ENCODE measurements around the gene ADPRHL1. TPM values are rescaled to one million over a fixed set of nuclear protein-coding genes. Genes with fewer than 3 reads are reported as not detected.

Gene ADPRHL1
- total and polyA plus RNA-seq, 2 donors (not counting 1 experiment from before 2014, with no cell fraction given), result 0.59 to 1.5 TPM

DNA sequence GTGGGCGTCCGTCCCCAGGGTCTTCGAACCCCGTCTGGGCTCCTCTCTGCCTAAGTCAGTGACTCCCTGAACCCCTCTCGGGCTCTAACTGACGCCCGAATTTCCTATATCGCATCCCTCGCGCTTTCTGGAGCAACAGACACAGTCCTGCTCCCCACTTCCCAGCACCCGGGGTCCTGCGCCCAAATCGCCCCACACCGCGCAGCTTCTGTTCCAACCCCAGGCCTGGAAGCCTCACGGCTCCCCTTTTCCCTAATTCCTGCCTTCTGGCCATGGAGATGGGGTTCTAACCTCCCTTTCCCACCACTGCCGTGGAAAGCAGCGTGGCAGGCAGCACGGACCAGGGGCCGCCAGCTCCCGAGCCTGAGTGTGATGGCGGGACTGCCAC lies 87.7 kb downstream of the ADPRHL1 start:
- Histone ChIP-seq H3K4me1 (ENCODE audit: control insufficient read depth, extremely low read depth, insufficient read depth, low read length) (no peaks in the 10 kb centered on the region), H3K27me3 (ENCODE audit: control insufficient read depth, insufficient read depth, low read length) (peaks cover 8% of the 10 kb centered on the region), H3K27ac (ENCODE audit: insufficient read depth, low read length) (no peak overlapping the region), H3K9ac (ENCODE audit: insufficient read depth, low read length) (no peak overlapping the region), H3K79me2 (ENCODE audit: control insufficient read depth, insufficient read depth, low read length) (no peaks in the 10 kb centered on the region), H3K4me3 (replicated peaks in 1 of 4; ENCODE audit: control extremely low read depth in 1 of 4, insufficient read depth in 1 of 4, low read depth in 3 of 4, low read length in 4 of 4) (no peak overlapping the region), H2AFZ (ENCODE audit: low read length) (no peak overlapping the region), H3K9me3 (ENCODE audit: control insufficient read depth, insufficient read depth, low read depth, low read length) (no peaks in the 10 kb centered on the region), H3K36me3 (ENCODE audit: control insufficient read depth, insufficient read depth, low read length) (no peaks in the 10 kb centered on the region), H3K4me2 (ENCODE audit: extremely low read depth, insufficient read depth, low read length) (no peak overlapping the region), H4K20me1 (ENCODE audit: control insufficient read depth, extremely low read depth, insufficient read depth, low read length) (no peaks in the 10 kb centered on the region)
- no peak for TF ChIP-seq EZH2 (IDR thresholded peaks at IDR 0.05; ENCODE audit: low read length, missing control alignments)
- DNase-seq (ENCODE audit: low read depth in 2 of 2), result no peak

DNA sequence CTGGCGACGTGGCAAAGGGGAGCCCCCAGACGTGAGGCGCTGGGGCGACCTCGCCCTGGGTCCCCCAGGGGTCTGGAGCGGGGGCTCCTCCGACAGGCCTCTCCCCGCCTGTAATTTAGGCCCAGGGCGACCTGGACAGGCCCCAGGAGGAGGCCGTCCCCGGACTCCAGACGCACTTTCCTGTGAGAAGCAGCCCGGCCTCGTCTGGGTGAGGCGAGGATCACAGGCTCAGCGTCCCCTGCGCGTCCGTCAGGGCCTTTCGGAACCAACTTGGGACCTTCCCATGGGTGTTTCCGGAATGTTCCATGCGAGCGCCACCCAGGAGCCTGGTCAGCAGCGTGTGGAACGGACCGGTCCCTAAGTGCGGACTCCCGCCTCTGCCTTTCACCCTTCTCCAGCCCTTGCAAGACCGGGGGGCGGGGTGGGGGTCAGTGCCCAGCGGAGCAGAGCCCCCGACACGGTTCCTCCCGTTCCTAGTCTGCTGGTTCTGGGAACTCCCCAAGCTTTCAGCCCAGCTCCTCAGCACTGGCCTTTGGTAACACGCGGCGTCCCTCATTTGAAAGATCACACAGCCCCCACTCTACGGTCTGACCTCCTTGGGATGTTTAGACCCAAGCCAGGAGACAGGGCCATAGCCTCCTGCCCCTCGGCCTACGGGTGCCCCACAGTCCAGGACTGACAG lies 88.2 kb downstream of the ADPRHL1 start:
- no peaks in the 10 kb centered on the region for H3K36me3 ChIP-seq (ENCODE audit: control insufficient read depth, insufficient read depth, low read length)
- no peaks in the 10 kb centered on the region for H3K4me1 ChIP-seq (ENCODE audit: control insufficient read depth, extremely low read depth, insufficient read depth, low read length)
- H2AFZ ChIP-seq (ENCODE audit: low read length), result no peak overlapping the region
- H3K9ac ChIP-seq (ENCODE audit: insufficient read depth, low read length), result no peak overlapping the region
- TF ChIP-seq EZH2 (IDR thresholded peaks at IDR 0.05; ENCODE audit: low read length, missing control alignments), result no peak
- TF ChIP-seq, protein P1, sequence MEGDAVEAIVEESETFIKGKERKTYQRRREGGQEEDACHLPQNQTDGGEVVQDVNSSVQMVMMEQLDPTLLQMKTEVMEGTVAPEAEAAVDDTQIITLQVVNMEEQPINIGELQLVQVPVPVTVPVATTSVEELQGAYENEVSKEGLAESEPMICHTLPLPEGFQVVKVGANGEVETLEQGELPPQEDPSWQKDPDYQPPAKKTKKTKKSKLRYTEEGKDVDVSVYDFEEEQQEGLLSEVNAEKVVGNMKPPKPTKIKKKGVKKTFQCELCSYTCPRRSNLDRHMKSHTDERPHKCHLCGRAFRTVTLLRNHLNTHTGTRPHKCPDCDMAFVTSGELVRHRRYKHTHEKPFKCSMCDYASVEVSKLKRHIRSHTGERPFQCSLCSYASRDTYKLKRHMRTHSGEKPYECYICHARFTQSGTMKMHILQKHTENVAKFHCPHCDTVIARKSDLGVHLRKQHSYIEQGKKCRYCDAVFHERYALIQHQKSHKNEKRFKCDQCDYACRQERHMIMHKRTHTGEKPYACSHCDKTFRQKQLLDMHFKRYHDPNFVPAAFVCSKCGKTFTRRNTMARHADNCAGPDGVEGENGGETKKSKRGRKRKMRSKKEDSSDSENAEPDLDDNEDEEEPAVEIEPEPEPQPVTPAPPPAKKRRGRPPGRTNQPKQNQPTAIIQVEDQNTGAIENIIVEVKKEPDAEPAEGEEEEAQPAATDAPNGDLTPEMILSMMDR (conservative IDR thresholded peaks at IDR 0.05 in 1 of 2, IDR thresholded peaks at IDR 0.05 in 1 of 2; ENCODE audit: low read depth in 1 of 2, low read length in 2 of 2), result no peak
- no peak for DNase-seq (ENCODE audit: low read depth in 2 of 2)
- H3K9me3 ChIP-seq (ENCODE audit: control insufficient read depth, insufficient read depth, low read depth, low read length), result no peaks in the 10 kb centered on the region
- H4K20me1 ChIP-seq (ENCODE audit: control insufficient read depth, extremely low read depth, insufficient read depth, low read length), result no peaks in the 10 kb centered on the region
- H3K79me2 ChIP-seq (ENCODE audit: control insufficient read depth, insufficient read depth, low read length), result no peaks in the 10 kb centered on the region
- peaks cover 8% of the 10 kb centered on the region for H3K27me3 ChIP-seq (ENCODE audit: control insufficient read depth, insufficient read depth, low read length)
- no peak overlapping the region for H3K27ac ChIP-seq (ENCODE audit: insufficient read depth, low read length)
- H3K4me2 ChIP-seq (ENCODE audit: extremely low read depth, insufficient read depth, low read length), result no peak overlapping the region
- H3K4me3 ChIP-seq (replicated peaks in 1 of 4; ENCODE audit: control extremely low read depth in 1 of 4, insufficient read depth in 1 of 4, low read depth in 3 of 4, low read length in 4 of 4), result peak overlapping the region in 2 of 4 experiments; percentile 46 to 49

DNA sequence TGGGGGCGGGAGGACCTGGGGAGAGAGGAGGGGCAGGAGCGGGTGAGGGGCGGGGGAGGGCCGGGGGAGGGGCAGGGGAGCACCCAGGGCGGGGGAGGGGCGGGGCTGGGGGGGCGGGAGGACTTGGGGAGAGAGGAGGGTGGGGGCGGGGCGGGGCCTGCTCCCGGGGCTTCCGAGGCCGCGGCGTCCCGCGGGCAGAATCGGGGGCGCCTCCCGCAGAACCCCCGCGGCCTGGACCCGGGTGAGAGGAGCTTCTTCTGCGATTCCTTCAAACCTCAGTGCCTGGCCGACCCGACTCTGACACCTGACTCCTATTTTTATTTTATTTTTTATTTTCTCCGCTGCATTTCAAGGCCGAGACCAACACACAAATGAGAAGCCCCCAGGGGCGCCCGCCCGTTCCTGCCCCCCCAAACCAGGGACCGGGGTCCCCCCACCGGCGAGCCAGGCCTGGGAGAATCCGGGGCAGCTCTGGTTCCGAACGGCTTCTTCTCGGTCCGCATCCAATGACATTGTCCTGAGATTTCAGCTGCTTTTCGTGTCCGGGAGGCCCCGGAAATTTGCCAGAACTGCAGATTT lies 88.9 kb downstream of the ADPRHL1 start:
- peaks cover 8% of the 10 kb centered on the region for H3K27me3 ChIP-seq (ENCODE audit: control insufficient read depth, insufficient read depth, low read length)
- no peaks in the 10 kb centered on the region for H3K4me1 ChIP-seq (ENCODE audit: control insufficient read depth, extremely low read depth, insufficient read depth, low read length)
- DNase-seq (ENCODE audit: low read depth in 2 of 2), result peak in 1 of 2 donors; percentile 9
- peak overlapping the region; percentile 25 for H3K4me2 ChIP-seq (ENCODE audit: extremely low read depth, insufficient read depth, low read length)
- no peak overlapping the region for H2AFZ ChIP-seq (ENCODE audit: low read length)
- H3K27ac ChIP-seq (ENCODE audit: insufficient read depth, low read length), result no peak overlapping the region
- TF ChIP-seq EZH2 (IDR thresholded peaks at IDR 0.05; ENCODE audit: low read length, missing control alignments), result no peak
- TF ChIP-seq, protein P1 (conservative IDR thresholded peaks at IDR 0.05 in 1 of 2, IDR thresholded peaks at IDR 0.05 in 1 of 2; ENCODE audit: low read depth in 1 of 2, low read length in 2 of 2), result no peak
- H3K4me3 ChIP-seq (replicated peaks in 1 of 4; ENCODE audit: control extremely low read depth in 1 of 4, insufficient read depth in 1 of 4, low read depth in 3 of 4, low read length in 4 of 4), result peak overlapping the region in 2 of 4 experiments; percentile 46 to 49
- no peaks in the 10 kb centered on the region for H3K79me2 ChIP-seq (ENCODE audit: control insufficient read depth, insufficient read depth, low read length)
- H3K9me3 ChIP-seq (ENCODE audit: control insufficient read depth, insufficient read depth, low read depth, low read length), result no peaks in the 10 kb centered on the region
- H3K9ac ChIP-seq (ENCODE audit: insufficient read depth, low read length), result no peak overlapping the region
- H3K36me3 ChIP-seq (ENCODE audit: control insufficient read depth, insufficient read depth, low read length), result no peaks in the 10 kb centered on the region
- no peaks in the 10 kb centered on the region for H4K20me1 ChIP-seq (ENCODE audit: control insufficient read depth, extremely low read depth, insufficient read depth, low read length)

Measured in fibroblast of lung (primary cell).